Right renal pelvis (tissue), 4 donors: ENCODE results near the gene ELP6. TPM values are rescaled to one million over a fixed set of nuclear protein-coding genes. Genes with fewer than 3 reads are reported as not detected.

Experiments
- DNase-seq, 4 donors: peaks; one replicate each; pipeline ENCODE4 v3.0.0-alpha.2; 2013; ENCODE audit warnings: low read depth in 4 of 4, low spot score in 3 of 4, missing footprints in 1 of 4
- polyA plus RNA-seq, 4 donors: library from polyadenylated mRNA; unstranded; fragments of 120-200 nt; gene quantifications; one replicate each; pipeline ENCODE4 v1.2.1, GENCODE V29; 2013; ENCODE audit not compliant: insufficient read length in 4 of 4

The ELP6 gene, protein sequence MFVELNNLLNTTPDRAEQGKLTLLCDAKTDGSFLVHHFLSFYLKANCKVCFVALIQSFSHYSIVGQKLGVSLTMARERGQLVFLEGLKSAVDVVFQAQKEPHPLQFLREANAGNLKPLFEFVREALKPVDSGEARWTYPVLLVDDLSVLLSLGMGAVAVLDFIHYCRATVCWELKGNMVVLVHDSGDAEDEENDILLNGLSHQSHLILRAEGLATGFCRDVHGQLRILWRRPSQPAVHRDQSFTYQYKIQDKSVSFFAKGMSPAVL
- 10 to 100 TPM; 38.7 to 42.4 (median 40.0) TPM for polyA plus RNA-seq

- peak; percentile 92 to 95 (median 94) for DNase-seq
These were observed at the start of gene ELP6 for GRCh38 chr3:47513125-47513929. TSS of gene ELP6 (minus strand) at chr3:47513712. CDS start at chr3:47513590, 122 bp downstream.

DNA sequence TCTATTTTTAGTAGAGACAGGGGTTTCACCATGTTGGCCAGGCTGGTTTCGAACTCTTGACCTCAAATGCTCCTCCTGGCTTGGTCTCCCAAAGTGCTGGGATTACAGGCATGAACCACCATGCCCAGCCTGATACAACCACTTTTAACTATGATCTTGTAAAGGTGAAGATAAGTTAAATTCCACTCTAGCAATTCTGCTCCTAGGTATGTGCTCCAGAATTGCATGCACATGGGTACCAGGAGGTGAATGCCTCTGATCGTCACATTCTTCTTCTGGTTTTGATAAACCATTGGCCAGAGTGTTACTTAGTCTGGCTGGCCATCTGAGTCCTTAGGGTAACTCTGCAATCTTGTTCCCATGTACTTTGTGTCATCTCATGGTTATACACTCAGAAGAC, 42.8 kb upstream of the ELP6 start:
- DNase-seq, result no peak

DNA sequence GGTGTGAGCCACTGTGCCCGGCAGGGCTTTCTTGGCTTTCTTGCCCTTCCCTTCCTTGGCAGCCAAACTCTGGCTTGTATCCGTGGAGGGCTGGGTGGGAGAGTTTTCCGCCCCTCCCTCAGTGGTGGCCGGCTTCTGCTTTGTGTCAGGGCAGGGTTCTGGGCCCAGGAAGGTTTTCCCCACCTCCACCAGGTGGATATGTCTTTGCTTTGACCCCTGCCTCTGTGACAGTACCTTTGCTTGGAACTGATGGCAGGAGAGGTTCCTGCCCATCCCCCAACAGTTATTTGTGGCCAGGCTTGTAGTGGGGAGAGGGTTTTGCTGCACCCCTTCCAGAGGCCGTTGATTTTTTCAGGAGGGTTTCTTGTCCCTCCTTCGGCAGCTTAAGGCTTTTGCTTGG, 40.8 kb upstream of the ELP6 start:
- no peak for DNase-seq

DNA sequence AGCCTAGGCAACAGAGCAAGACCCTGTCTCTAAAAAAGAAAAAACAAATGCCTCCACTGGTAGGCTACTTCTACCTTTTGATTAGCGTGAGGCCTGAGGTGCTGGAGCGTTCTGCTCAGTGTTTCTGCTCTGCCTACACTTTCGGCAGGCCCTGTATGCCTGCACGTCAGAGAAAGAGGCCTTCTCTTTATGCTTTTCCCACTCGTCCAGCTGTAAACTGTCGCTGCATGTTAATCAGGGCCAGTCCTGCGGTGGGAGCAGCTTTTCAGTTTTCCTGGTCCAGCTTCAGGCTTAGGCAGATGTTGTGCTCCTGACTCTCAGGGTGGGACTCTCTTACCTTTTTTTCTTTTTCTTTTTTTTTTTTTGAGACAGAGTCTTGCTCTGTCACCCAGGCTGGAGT, 39.9 kb upstream of the ELP6 start:
- no peak for DNase-seq

GRCh38 chr3:47542471-47543173, 29.1 kb upstream of the ELP6 start:
- DNase-seq, result peak in 3 of 4 donors; percentile 7 to 22 (median 15)

GRCh38 chr3:47541583-47542108, 28.1 kb upstream of the ELP6 start:
- DNase-seq, result no peak

DNA sequence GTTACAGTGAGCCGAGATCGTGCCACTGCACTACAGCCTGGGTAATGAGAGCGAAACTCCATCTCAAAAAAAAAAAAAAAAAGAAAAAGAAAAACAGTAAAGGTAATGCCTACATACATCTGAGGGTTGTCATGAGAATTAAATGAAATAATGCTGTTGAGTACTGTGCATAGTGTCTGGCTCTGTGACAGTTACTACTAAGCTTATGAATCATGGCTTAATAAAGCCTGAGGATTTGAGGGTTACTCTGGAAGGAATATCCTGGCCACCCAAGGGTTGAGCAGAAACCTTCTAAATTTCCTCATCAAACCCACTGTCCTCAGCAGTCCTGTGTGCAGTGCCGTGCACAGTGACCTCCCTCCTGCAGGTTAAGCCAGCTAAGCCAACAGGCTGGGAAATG, 26.8 kb upstream of the ELP6 start:
- no peak for DNase-seq

DNA sequence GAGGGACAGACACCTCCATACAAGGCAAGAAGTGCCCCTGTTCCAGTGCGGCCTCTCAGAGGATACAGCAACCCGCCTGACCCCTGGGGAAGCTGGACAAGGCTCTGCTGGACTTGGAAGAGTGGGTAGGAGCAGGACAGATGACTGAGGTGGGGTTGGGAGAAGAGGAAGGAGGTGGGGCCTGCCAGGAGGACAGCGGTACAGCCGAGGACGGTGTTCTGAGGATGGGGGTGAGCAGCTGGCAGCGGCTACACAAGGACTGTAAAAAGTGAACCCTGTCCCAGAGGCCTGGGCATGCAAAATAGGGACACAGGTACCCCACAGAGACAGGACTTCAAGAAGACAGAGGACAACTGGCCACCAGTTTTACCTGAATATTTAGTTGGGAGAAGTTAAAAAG, 23.5 kb upstream of the ELP6 start:
- DNase-seq, result no peak

DNA sequence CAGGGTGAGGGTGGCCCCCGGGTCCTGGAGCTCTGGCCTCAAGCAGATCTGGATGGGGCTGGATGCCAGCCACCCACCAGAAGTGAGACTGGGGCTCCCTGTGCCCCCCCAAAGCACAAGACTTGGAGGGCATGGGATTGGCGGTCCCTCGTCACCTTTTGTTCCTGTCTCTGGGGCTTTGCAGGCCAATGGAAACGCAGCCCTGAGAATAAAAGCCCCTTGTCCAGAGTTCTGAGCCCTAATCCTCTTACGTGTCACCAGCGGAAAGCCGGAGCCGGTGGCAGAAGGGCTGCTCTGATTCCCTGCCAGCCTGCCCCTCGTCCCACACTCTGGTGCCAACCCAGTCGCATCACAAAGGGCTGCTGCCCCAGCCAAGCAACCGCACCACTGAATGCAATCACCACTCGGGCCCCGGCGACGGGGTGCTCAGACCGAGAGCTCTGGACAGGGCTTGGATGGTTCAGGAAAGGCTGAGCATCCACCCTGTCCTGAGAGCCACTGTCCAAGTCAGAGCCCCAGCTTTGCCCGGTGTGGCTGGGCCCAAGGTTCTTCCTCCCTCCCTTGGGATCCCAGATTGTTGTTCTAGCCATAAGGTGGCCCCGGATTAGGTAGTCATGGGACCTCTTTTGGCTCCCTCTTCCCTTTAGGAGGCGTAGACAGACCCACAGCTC, 22.8 kb upstream of the ELP6 start:
- no peak for DNase-seq

DNA sequence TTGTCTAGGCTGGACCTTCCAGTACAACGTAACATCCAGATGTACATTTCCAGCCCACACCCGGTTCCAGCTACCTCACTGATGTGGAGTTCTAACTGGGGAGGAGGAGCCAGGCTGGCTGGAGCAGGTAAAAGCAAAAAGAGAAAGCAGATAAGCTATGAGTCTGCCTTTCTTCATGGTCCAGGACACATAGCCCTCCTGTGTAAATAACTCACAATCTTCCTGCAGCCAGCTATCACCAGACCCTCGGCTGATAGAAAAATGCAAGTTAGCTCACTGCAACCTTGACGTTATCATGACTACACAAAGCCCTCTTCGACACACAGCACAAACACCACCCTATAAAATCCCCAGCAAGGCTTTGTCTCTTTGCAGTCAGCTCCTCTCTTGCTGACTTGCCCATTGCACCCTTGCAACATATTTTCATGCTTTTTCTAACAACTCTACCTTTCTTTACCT, 20.5 kb upstream of the ELP6 start:
- DNase-seq, result no peak

DNA sequence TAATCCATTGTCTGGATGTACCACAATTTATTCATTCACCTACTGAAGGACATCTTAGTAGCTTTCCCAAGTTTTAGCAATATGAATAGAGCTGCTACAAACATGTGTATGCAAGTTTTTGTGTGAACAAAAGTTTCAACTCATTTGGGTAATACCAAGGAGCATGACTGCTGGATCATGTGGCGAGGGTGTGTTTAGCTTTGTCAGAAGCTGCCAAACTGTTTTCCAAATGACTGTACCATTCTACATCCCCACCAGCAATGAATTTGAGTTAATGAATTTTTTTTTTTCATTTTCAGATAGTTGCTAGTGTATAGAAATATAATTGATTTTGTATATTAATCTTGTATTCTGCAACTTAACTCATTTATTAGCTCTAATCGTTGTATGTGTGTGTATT, 20.0 kb upstream of the ELP6 start:
- no peak for DNase-seq

DNA sequence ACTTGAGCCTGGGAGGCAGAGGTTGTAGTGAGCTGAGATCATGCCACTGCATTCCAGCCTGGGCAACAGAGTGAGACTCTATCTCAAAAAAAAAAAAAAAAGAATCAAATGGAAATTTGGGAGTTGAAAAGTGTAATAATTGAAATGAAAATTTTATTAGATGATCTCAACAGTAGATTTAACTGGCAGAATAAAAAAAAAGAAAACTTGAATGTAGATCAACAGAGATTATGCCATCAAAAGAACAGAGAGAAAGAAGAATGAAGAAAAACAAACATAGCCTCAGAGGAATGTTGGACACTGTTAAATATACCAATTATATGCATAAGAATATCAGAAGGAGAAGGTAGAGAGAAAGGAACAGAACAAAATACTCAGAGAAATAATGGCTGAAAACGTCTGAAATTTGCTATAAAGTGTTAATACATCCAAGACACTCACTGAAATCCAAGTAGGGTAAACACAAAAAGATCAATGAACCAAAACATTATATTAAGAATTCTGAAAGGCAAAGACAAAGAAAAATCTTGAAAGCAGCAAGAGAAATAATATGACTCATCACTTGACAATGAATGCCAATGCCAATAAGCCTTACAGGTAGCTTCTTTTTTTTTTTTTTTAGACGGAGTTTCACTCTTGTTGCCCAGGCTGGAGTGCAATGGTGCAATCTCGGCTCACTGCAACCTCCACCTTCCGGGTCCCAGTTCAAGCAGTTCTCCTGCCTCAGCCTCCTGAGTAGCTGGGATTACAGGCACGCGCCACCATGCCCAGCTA, 14.6 kb upstream of the ELP6 start:
- DNase-seq, result no peak

DNA sequence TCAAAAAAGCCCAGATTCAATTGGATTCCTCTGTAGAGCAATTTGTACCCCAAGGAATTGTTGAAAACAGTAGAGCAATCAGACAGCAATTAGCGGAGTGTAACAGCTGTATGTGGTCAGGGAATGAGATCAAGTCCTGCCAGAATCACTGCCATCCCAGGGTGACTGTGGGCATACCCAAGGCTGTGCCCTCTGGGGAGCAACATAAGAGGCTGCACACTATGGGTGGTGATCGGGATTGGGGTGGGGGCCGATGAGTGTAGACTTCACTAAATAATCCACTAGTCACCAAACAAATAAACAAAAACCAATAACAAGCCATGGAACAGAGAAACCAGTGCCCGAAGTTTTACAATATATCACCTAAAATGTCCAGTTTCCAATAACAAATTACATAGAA, 12.1 kb upstream of the ELP6 start:
- DNase-seq, result no peak

DNA sequence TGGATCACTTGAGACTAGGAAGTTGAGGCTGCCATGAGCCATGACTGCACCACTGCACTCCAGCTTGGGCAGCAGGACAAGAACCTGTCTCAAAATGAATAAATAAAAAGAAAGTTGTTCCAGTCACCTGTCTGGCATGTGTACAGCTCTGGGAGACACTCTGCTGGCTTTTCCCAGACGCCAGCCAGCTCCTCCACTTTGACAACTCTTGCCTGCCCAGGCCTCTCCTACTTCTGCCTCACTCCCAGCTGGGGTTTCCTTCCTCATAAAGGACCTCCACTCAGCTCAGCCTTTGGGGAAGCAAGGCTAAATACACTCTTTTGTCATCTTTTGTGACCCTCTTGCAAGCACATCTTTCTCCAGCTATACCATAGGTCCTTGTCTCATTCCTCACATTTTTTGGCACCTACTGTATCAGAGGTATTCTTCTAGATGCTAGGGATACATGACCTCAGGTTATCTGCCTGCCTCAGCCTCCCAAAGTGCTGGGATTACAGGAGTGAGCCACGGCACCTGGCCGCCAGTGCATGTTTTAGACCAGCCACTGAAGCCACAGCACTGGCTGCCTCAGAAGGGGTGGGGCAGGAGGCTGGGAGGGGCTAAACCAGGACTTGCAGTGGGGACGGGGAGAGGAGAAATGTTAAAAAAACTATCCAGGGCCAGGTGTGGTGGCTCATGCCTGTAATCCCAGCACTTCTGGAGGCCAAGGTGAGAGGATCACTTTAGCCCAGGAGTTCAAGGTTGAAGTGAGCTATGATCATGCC, 10.0 kb upstream of the ELP6 start:
- no peak for DNase-seq

GRCh38 chr3:47522082-47522987, 8.8 kb upstream of the ELP6 start:
- DNase-seq, result peak; percentile 71 to 83 (median 75)

DNA sequence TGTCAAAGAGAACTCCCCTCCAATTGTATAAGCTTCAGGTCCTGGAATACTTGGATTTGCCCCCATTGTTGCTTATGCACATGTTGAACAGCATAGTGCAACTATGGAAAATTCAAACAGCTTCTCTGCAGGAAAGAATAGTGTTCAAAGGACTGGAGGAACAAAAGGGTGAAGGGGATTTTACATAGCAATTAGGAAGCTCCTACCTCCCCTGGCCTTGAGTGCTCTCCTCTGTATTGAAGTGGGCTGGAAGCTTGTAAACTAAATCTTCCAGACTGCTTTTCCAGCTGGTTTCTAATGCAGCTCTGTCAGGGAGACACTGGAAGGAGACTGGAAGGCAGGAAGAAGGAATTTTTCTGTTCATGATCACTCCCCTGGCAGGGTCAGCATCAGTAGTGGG, 7.2 kb upstream of the ELP6 start:
- DNase-seq, result no peak

GRCh38 chr3:47517937-47518336, 4.4 kb upstream of the ELP6 start:
- DNase-seq, result no peak

DNA sequence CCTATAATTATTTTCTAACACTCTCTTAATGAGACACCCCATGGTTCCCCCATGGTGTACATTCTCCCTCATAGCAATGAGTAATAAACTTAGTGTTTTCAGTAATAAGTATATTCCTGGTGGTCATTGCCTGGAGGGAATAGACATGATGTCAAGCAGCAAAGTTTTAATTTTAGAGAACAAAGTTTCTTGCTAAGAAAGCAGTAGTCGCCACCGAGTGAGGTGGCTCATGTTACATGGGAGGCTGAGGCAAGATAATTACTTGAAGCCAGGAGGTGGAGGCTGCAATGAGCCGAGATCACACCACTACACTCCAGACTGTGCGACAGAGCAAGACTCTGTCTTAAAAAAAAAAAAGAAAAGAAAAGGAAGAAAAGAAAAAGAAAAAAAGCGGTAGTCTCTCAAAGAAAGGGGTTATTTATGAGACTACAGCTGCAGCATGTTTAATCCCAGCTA, 2.4 kb upstream of the ELP6 start:
- DNase-seq, result no peak
